HepG2 (cell line): Measurements from ENCODE around the gene ACD. TPM values are rescaled to one million over a fixed set of nuclear protein-coding genes. Genes with fewer than 3 reads are reported as not detected.

Source experiments
- BORCS8-MEF2B ChIP-seq: sonication (generic); formaldehyde crosslinking; IDR thresholded peaks from 2 replicates; pipeline ENCODE4 v1.8.0; 2022; ENCODE audit warnings: mild to moderate bottlenecking, missing genetic modification reagents
- CENPT ChIP-seq: sonication (generic); formaldehyde crosslinking; IDR thresholded peaks from 2 replicates; pipeline ENCODE4 v1.8.0; 2022; ENCODE audit warnings: low read depth, mild to moderate bottlenecking, moderate library complexity, missing genetic modification reagents
- GABPA ChIP-seq, 2 experiments: IDR thresholded peaks; 2 replicates each; pipeline ENCODE4 v1.6.1; 2011 to 2016; ENCODE audit warnings: low read depth in 2 of 2, low read length in 1 of 2, missing biosample characterization in 1 of 2, missing genetic modification characterization in 1 of 2
- HMG20A ChIP-seq: IDR thresholded peaks from 2 replicates; pipeline ENCODE4 v1.6.1; 2016; ENCODE audit warnings: borderline replicate concordance
- KDM4B ChIP-seq: sonication (generic); formaldehyde crosslinking; IDR thresholded peaks from 2 replicates; pipeline ENCODE4 v1.4.0; 2020; ENCODE audit warnings: missing genetic modification reagents
- NFE2L1 ChIP-seq: sonication (generic); formaldehyde crosslinking; IDR thresholded peaks from 2 replicates; pipeline ENCODE4 v1.4.0; 2020; ENCODE audit warnings: missing genetic modification reagents, mild to moderate bottlenecking, borderline replicate concordance
- NFRKB ChIP-seq: fragments of 450-650 bp; IDR thresholded peaks from 2 replicates; pipeline ENCODE4 v1.6.1; 2017
- NR2C2 ChIP-seq: sonication (generic); formaldehyde crosslinking; IDR thresholded peaks from 2 replicates; pipeline ENCODE4 v1.4.0; 2020; ENCODE audit warnings: missing genetic modification reagents, mild to moderate bottlenecking, moderate library complexity, borderline replicate concordance
- SKI ChIP-seq: fragments of 450-650 bp; IDR thresholded peaks from one replicate; pipeline ENCODE4 v1.6.1; 2018; ENCODE audit warnings: mild to moderate bottlenecking; ENCODE audit not compliant: partially characterized antibody
- SOX13 ChIP-seq, 3 experiments: fragments of 450-650 bp in 1 of 3; sonication (generic) in 1 of 3; formaldehyde crosslinking in 1 of 3; IDR thresholded peaks in 2 of 3; conservative IDR thresholded peaks in 1 of 3; 2 replicates each; pipeline versions ENCODE4 v1.5.0 to v1.6.1; 2016 to 2020; ENCODE audit warnings: antibody characterized with exemption in 1 of 3, mild to moderate bottlenecking in 1 of 3, missing compliant biosample characterization in 1 of 3, missing genetic modification reagents in 1 of 3, moderate library complexity in 1 of 3
- SP4 ChIP-seq: sonication (generic); formaldehyde crosslinking; IDR thresholded peaks from 2 replicates; pipeline ENCODE4 v1.8.1; 2023; ENCODE audit warnings: mild to moderate bottlenecking, missing genetic modification reagents
- ZBTB7A ChIP-seq: sonication (generic); formaldehyde crosslinking; IDR thresholded peaks from 2 replicates; pipeline ENCODE4 v1.8.0; 2022; ENCODE audit warnings: mild to moderate bottlenecking, missing genetic modification reagents
- ZBTB7B ChIP-seq: sonication (generic); formaldehyde crosslinking; IDR thresholded peaks from 2 replicates; pipeline ENCODE4 v1.4.0; 2020; ENCODE audit warnings: missing genetic modification reagents
- ZMAT3 ChIP-seq: sonication (generic); formaldehyde crosslinking; conservative IDR thresholded peaks from 2 replicates; pipeline ENCODE4 v1.7.0; 2021; ENCODE audit warnings: missing genetic modification reagents
- ZNF101 ChIP-seq: sonication (generic); formaldehyde crosslinking; IDR thresholded peaks from 2 replicates; pipeline ENCODE4 v1.4.0; 2020; ENCODE audit warnings: mild to moderate bottlenecking, low read depth, missing genetic modification reagents, borderline replicate concordance
- ZNF460 ChIP-seq: sonication (generic); formaldehyde crosslinking; IDR thresholded peaks from 2 replicates; pipeline ENCODE4 v1.5.1; 2020; ENCODE audit warnings: missing genetic modification reagents, mild to moderate bottlenecking, borderline replicate concordance
- ZNF720 ChIP-seq: sonication (generic); formaldehyde crosslinking; IDR thresholded peaks from 2 replicates; pipeline ENCODE4 v1.4.0; 2020; ENCODE audit warnings: missing genetic modification reagents
- polyA plus RNA-seq, 8 experiments: library from polyadenylated mRNA; depleted of rRNA in 3 of 8; stranded (reverse) in 7 of 8; unstranded in 1 of 8; fragments of >200 nt; fragmentation: Illumina TruSeq in 4 of 8; extraction: Trizol in 4 of 8; gene quantifications; 2 replicates each; pipeline versions ENCODE4 v1.2.1 to v1.2.3, GENCODE V29; 2011 to 2016; ENCODE audit warnings: low read depth in 4 of 8, missing spikeins in 1 of 8, mixed read lengths in 1 of 8; ENCODE audit not compliant: insufficient read depth in 1 of 8
- total RNA-seq, 5 experiments: library from RNA; depleted of rRNA; stranded (reverse); fragments of >200 nt; fragmentation: Illumina TruSeq; extraction: Trizol; gene quantifications; 2 replicates each; pipeline ENCODE4 v1.2.3, GENCODE V29; 2016; ENCODE audit warnings: low read depth in 1 of 5
- TF ChIP-seq, protein P1 (sequence below): sonication (generic); formaldehyde crosslinking; IDR thresholded peaks from 2 replicates; pipeline ENCODE4 v1.4.0; 2020; ENCODE audit warnings: missing genetic modification reagents
- TF ChIP-seq, protein P2 (sequence below): sonication (generic); formaldehyde crosslinking; IDR thresholded peaks from 2 replicates; pipeline ENCODE4 v1.4.0; 2020; ENCODE audit warnings: missing genetic modification reagents, mild to moderate bottlenecking, borderline replicate concordance
- TF ChIP-seq, protein P3 (sequence below): sonication (generic); formaldehyde crosslinking; IDR thresholded peaks from 2 replicates; pipeline ENCODE4 v1.4.0; 2020; ENCODE audit warnings: missing genetic modification reagents
- TF ChIP-seq, protein P4 (sequence below): IDR thresholded peaks from 2 replicates; pipeline ENCODE4 v1.6.1; 2016; ENCODE audit warnings: missing compliant biosample characterization, missing genetic modification reagents, borderline replicate concordance

ACD gene
- total and polyA plus RNA-seq, 2 of the 13 experiments (the other 11 are each of a cell fraction or from before 2014, with no cell fraction given) = 32.6 to 38.3 TPM

DNA sequence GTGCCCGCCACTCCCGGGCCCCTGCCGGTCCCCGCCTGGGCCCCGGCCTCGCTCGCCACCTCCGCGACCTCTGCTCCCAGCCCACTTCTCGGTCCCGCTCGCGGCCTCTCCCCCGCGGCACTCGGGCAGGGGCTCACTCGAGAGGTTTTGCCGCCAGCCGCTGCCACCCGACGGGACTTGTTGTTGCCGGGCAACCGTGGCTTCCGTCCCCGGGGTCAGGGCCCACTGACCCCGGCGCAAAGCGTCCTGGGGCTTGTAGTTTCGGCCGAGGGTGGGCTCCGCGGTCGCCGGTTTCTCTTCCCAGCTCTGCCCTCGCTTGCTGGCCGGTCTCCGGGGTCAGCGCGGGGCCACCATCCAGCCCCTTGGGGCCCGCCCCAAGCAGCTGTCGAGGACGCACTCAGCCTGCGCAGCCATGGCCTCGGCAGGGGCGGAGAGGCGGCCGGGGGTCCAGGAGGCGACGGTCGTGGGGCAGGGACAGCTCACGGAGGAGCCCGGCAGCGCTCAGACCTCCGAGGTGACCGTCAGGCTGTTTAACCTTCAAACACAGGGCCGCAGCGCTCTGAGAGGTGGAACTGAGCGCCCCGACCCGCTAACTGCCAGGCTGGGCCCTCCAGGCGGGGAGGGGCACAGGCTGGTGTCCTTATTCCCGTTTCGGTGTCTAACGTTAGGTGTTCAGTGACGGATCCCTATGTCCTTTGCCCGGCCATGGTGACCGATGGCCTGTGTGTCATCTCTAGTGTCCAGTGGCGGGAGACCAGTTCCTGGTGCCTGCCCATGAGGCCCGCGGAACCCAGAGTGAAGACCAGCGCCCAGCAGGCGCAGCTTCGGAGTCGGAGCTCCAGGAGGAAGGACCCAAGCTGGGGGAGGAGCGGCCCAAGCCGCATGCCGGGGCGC, 6.7 kb upstream of the ACD start, which contains the start of the genes C16orf86 and ENKD1 (continued):
- TF ChIP-seq, protein P1, sequence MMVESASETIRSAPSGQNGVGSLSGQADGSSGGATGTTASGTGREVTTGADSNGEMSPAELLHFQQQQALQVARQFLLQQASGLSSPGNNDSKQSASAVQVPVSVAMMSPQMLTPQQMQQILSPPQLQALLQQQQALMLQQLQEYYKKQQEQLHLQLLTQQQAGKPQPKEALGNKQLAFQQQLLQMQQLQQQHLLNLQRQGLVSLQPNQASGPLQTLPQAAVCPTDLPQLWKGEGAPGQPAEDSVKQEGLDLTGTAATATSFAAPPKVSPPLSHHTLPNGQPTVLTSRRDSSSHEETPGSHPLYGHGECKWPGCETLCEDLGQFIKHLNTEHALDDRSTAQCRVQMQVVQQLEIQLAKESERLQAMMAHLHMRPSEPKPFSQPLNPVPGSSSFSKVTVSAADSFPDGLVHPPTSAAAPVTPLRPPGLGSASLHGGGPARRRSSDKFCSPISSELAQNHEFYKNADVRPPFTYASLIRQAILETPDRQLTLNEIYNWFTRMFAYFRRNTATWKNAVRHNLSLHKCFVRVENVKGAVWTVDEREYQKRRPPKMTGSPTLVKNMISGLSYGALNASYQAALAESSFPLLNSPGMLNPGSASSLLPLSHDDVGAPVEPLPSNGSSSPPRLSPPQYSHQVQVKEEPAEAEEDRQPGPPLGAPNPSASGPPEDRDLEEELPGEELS (CRISPR knock-in tag) = 0 out of 2 replicates have a peak, but pooled peaks have one; percentile 36
- TF ChIP-seq, protein P2, sequence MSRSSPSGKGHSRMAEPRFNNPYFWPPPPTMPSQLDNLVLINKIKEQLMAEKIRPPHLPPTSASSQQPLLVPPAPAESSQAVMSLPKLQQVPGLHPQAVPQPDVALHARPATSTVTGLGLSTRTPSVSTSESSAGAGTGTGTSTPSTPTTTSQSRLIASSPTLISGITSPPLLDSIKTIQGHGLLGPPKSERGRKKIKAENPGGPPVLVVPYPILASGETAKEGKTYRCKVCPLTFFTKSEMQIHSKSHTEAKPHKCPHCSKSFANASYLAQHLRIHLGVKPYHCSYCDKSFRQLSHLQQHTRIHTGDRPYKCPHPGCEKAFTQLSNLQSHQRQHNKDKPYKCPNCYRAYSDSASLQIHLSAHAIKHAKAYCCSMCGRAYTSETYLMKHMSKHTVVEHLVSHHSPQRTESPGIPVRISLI (CRISPR knock-in tag) = no peak
- TF ChIP-seq ZMAT3 (peak; percentile 76; the same call in 1 of the 2 replicates), SKI (peak; percentile 26), ZNF460 (CRISPR knock-in tag) (peak; percentile 18; the same call in 1 of the 2 replicates), NR2C2 (CRISPR knock-in tag) (peak; percentile 100), KDM4B (CRISPR knock-in tag) (no peak; the same call in none of the 2 replicates), ZBTB7B (peak; percentile 64; the same call in 1 of the 2 replicates), ZBTB7A (CRISPR knock-in tag) (peak; percentile 11; the same call in 1 of the 2 replicates), ZNF720 (CRISPR knock-in tag) (no peak), GABPA (IDR thresholded peaks at IDR 0.05; ENCODE audit: low read depth, low read length) (no peak), GABPA (CRISPR knock-in tag; IDR thresholded peaks at IDR 0.05; ENCODE audit: low read depth) (peak; percentile 92), BORCS8-MEF2B (CRISPR knock-in tag) (no peak; the same call in none of the 2 replicates), SOX13 (IDR thresholded peaks at IDR 0.05) (no peak), SOX13 (CRISPR knock-in tag; conservative IDR thresholded peaks at IDR 0.05 in 1 of 2, IDR thresholded peaks at IDR 0.05 in 1 of 2) (no peak), CENPT (CRISPR knock-in tag) (0 out of 2 replicates have a peak, but pooled peaks have one; percentile 24), SP4 (CRISPR knock-in tag) (peak; percentile 38; the same call in 1 of the 2 replicates), NFE2L1 (no peak), HMG20A (CRISPR knock-in tag) (no peak; the same call in 1 of the 2 replicates), ZNF101 (no peak), NFRKB (no peak)
- TF ChIP-seq, protein P3, sequence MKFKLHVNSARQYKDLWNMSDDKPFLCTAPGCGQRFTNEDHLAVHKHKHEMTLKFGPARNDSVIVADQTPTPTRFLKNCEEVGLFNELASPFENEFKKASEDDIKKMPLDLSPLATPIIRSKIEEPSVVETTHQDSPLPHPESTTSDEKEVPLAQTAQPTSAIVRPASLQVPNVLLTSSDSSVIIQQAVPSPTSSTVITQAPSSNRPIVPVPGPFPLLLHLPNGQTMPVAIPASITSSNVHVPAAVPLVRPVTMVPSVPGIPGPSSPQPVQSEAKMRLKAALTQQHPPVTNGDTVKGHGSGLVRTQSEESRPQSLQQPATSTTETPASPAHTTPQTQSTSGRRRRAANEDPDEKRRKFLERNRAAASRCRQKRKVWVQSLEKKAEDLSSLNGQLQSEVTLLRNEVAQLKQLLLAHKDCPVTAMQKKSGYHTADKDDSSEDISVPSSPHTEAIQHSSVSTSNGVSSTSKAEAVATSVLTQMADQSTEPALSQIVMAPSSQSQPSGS (CRISPR knock-in tag) = peak; percentile 43; the same call in 1 of the 2 replicates
- TF ChIP-seq, protein P4, sequence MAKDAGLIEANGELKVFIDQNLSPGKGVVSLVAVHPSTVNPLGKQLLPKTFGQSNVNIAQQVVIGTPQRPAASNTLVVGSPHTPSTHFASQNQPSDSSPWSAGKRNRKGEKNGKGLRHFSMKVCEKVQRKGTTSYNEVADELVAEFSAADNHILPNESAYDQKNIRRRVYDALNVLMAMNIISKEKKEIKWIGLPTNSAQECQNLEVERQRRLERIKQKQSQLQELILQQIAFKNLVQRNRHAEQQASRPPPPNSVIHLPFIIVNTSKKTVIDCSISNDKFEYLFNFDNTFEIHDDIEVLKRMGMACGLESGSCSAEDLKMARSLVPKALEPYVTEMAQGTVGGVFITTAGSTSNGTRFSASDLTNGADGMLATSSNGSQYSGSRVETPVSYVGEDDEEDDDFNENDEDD (CRISPR knock-in tag) = peak; percentile 56; the same call in 1 of the 2 replicates
